ENCODE data around the gene CLIC6.
A peak's percentile ranks its signal among the peaks of the same experiment; 100 is the strongest.
"Not testable (repeated sequence)": the region's sequence is repeated elsewhere in the genome, so short reads cannot be mapped to it uniquely, and the experiment has no call there.

CLIC6 gene

DNA sequence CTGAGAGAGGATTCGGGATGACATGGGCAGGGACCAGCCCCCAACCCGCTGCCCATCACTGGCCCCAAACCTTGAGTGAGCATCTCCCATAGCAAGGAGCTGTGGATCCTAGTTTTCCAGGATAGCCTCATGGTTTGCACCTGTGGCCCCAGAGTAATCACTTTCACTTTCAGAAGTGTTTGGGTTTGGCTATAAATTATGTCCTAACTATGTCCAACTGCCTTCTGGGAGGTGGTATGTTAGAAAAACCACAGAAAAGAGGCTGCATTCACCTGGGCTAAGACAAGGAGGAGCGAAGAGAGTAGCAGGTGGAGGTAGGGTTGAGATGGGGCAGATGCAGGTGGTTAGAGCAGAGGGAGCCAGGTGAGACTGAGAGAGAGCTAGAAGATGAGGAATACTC lies 19.4 kb upstream of the CLIC6 start:
- no peak for DNase-seq (ENCODE audit: low read depth, low spot score)
- H3K4me3 ChIP-seq (ENCODE audit: low read length): no peak overlapping the region

DNA sequence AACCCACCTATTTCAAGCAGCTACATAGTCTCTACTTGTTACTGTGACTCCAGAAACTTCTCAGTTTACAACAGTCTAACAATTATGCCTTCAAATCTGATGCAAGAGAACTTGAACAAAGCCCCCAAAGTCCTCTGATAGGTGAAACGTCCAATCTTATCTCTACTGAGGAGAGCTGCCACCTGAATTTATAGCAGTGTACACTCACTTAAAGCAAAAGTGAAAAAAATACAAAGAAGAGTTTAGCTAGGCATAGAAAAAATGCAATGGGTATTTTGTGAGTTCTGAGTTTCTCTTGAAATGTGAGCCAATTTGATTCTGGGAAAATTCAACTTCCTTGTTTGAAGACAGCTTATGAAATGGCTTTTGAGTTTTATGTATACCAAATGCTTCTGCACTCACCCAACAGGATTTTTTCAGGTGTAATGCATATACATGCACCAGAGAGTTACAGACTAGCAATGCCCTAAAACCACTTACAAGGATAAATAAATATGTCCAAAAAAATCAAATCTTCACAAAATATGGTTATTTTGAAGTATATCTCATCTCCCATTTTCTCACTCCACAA lies 17.8 kb upstream of the CLIC6 start:
- H3K4me3 ChIP-seq (ENCODE audit: low read length): no peak overlapping the region
- no peak for DNase-seq (ENCODE audit: low read depth, low spot score)

DNA sequence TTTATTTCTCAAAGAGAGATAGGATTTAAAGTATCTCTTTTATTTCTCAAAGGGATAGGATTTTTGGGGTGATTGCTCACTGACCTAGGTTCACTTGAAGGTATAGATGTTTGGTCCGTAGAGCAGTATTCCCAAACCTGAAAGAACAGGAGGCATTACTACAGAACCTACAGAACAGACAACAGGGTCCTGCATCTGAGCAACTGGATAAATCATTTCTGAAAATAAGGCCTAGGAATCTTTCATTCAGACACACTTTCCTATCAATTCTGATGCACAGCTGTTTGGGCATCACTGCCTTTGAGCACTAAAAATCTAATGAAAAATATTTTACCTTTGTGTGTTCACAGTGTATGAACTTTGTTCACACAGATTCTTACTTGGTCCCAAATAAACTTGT lies 17.2 kb upstream of the CLIC6 start:
- no peak overlapping the region for H3K4me3 ChIP-seq (ENCODE audit: low read length)
- no peak for DNase-seq (ENCODE audit: low read depth, low spot score)

DNA sequence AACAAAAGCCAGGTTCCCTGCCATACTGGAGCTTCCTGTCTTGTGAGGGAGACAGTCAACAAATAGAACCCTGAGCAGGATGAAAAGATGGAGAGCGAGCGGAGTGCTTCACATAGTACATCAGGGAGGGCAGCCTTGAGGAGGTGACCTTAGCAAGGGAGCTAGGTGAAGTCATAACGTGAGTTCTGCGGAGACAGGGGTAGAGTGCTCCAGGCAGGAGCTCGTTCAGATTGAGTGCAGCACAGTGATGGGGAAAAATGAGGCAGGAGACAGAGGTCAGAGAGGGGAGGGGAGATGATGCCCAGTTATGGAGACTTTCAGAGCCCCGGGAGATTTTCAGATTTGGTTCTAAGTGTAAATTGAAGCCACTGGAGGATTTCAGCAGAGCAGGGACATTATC lies 15.3 kb upstream of the CLIC6 start:
- H3K4me3 ChIP-seq (ENCODE audit: low read length): no peak overlapping the region
- DNase-seq (ENCODE audit: low read depth, low spot score): no peak

DNA sequence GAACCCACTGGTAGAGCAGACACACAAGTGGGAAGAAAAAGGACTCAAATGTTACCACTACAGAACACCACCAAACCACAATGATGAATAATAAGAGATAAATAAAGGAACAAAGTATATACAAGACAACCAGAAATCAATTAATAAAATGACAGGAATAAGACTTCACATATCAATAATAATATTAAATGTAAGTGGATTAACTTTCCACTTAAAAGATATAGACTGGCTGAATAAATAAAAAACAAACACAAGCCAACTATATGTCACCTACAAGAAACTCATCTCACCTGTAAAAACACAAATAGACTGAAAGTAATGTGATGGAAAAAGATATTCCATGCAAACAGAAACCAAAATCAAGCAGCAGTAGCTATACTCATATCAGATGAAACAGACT lies 6.9 kb upstream of the CLIC6 start:
- DNase-seq (ENCODE audit: low read depth, low spot score): no peak
- no peak overlapping the region for H3K4me3 ChIP-seq (ENCODE audit: low read length)

DNA sequence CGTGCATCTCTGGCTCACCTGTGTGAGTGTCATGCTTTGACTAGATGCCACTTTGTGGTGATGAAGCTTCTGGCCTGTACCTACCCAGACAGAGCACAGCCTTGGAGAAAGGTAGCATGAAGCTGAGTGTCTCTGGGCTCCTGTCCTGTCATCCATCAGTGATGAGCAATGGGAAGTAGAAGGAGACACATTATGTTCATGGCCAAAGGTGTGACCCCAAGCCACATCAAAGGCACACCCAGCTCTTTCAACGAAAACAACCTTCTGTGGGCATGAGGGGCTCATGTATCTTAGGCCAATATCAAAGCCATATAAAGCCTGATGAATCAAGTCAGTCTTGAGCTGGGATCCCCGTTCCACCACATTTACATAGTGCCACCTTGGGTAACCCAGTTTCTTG lies 1.0 kb upstream of the CLIC6 start:
- no peak for DNase-seq (ENCODE audit: low read depth, low spot score)
- no peak overlapping the region for H3K4me3 ChIP-seq (ENCODE audit: low read length)

DNA sequence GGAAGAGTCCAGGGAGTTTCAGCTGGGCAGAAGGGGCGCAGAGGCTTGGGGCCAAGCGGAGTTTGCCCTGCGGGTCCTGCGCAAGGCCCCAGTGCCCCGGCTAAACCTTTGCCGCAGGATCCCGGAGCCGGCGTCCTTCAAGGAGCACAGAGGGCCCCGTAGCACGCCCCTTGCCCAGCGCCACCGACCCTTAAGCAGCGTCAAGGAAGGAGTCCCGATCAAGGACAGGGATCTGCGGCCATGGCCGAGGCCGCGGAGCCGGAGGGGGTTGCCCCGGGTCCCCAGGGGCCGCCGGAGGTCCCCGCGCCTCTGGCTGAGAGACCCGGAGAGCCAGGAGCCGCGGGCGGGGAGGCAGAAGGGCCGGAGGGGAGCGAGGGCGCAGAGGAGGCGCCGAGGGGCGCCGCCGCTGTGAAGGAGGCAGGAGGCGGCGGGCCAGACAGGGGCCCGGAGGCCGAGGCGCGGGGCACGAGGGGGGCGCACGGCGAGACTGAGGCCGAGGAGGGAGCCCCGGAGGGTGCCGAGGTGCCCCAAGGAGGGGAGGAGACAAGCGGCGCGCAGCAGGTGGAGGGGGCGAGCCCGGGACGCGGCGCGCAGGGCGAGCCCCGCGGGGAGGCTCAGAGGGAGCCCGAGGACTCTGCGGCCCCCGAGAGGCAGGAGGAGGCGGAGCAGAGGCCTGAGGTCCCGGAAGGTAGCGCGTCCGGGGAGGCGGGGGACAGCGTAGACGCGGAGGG lies 520 bp downstream of the CLIC6 start:
- no peak for DNase-seq (ENCODE audit: low read depth, low spot score)

DNA sequence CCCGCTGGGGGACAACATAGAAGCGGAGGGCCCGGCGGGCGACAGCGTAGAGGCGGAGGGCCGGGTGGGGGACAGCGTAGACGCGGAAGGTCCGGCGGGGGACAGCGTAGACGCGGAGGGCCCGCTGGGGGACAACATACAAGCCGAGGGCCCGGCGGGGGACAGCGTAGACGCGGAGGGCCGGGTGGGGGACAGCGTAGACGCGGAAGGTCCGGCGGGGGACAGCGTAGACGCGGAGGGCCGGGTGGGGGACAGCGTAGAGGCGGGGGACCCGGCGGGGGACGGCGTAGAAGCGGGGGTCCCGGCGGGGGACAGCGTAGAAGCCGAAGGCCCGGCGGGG lies 1.1 kb downstream of the CLIC6 start:
- H3K4me3 ChIP-seq (ENCODE audit: low read length): peak overlapping the region; percentile 24; the same call in 1 of the 2 replicates
- DNase-seq (ENCODE audit: low read depth, low spot score): not testable (repeated sequence)

More for the DNA sequence above, 520 bp downstream of the CLIC6 start:
- H3K4me3 ChIP-seq (ENCODE audit: low read length): peak overlapping the region; percentile 24; the same call in 1 of the 2 replicates

DNA sequence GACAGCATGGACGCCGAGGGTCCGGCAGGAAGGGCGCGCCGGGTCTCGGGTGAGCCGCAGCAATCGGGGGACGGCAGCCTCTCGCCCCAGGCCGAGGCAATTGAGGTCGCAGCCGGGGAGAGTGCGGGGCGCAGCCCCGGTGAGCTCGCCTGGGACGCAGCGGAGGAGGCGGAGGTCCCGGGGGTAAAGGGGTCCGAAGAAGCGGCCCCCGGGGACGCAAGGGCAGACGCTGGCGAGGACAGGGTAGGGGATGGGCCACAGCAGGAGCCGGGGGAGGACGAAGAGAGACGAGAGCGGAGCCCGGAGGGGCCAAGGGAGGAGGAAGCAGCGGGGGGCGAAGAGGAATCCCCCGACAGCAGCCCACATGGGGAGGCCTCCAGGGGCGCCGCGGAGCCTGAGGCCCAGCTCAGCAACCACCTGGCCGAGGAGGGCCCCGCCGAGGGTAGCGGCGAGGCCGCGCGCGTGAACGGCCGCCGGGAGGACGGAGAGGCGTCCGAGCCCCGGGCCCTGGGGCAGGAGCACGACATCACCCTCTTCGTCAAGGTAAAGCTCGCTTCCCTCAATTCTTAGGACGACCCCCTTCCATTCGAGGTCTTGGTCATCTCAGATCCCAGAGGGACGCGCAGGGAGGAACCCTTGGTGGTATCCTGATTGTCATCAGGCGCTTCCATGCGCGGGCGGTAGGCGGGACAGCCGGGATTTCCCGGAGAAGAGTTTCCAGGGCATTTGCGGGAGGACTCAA lies 1.6 kb downstream of the CLIC6 start:
- DNase-seq (ENCODE audit: low read depth, low spot score): no peak
- H3K4me3 ChIP-seq (ENCODE audit: low read length): no peak overlapping the region

DNA sequence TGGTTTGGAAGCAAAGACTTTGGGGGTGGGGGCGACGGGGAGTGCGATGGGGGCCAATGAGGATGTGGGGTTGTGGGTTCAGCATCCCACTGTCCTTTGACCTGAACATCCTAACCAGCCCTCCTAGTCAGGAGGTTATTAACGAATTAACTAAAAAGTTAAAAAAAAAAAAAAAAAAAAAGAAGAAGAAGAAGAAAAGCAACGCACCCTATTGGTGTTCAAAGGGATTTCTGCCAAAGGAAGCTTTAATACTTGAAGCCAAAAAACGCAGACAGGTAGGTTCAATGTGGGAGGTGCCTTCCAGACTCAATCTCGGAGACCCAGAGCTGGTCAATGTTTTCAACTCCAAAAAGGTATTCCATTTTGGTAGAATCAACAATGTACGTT lies 2.2 kb downstream of the CLIC6 start:
- no peak for DNase-seq (ENCODE audit: low read depth, low spot score)
- H3K4me3 ChIP-seq (ENCODE audit: low read length): no peak overlapping the region

DNA sequence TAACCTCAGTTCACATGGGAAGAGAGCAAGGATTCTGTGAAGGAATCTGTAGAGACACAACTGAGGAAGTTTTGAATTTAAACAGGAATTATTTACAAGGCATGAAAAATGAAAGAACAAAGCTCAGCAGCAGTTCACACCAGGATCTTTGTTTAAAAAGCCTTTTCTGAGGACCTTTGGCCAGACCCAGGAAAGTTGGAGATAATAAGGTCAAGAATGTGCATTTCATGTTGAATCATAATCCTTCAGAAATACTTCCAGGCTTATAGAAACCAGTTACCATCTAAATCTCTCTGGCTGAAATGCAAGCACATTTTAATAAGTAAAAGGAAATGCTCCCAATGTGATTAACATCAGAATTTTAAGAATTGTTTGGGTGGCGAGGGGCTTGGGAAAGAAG lies 2.7 kb downstream of the CLIC6 start:
- no peak overlapping the region for H3K4me3 ChIP-seq (ENCODE audit: low read length)
- no peak for DNase-seq (ENCODE audit: low read depth, low spot score)

DNA sequence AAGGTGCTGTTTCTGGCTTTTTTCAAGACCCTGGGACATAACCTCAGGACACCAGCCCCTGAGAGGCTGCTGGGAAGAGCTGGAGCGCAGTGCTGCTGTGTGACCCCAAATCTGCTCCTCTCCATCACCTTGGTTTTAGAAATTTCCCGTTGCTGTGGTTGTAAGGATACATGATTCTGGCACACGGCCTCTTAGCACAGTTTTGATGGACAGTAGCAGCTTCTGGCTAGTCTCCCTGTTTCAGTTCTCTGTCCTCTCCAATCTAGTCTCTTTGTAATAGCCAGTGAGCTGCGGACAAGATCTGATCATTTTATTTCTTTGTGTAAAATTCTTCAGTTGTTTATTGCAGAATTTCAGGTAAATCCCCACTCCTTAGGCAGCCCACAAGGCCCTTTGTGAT lies 3.1 kb downstream of the CLIC6 start:
- H3K4me3 ChIP-seq (ENCODE audit: low read length): no peak overlapping the region
- DNase-seq (ENCODE audit: low read depth, low spot score): no peak

DNA sequence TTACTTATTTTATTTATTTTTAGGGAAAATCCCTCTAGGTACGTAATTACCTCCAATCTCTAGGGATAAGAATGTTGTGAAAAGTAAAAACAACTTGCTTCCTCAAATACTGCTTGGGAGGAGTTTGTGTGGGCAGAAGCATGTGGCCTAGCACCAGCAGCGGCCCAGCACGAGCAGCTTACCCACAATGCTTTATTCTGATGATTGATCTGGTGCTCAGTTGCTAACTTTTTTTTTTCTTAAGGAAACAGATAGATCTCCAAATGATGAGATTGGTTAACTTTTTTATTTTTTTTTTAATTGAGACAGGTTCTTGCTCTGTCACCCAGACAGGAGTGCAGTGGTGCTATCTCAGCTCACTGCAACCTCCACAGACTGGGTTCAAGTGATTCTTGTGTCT lies 4.2 kb downstream of the CLIC6 start:
- DNase-seq (ENCODE audit: low read depth, low spot score): no peak
- H3K4me3 ChIP-seq (ENCODE audit: low read length): no peak overlapping the region

DNA sequence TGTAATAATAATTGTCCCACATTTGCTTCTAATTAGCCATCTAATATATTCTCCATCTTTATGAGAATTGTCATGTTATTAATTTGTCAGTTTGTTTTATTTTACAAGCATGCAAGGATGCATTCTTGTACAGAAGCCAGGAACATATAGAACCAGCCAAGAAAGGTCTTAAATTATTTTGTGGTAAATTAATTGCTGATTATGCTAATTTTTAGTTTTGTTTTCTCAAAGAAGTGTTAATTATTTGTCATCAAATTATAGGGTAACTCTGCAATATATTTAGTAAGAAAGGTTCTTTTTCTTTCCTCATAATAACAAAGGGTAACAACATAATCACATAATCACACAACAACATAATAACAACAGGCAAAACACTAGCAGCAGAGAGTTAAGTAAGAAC lies 5.7 kb downstream of the CLIC6 start:
- no peak overlapping the region for H3K4me3 ChIP-seq (ENCODE audit: low read length)
- DNase-seq (ENCODE audit: low read depth, low spot score): no peak

DNA sequence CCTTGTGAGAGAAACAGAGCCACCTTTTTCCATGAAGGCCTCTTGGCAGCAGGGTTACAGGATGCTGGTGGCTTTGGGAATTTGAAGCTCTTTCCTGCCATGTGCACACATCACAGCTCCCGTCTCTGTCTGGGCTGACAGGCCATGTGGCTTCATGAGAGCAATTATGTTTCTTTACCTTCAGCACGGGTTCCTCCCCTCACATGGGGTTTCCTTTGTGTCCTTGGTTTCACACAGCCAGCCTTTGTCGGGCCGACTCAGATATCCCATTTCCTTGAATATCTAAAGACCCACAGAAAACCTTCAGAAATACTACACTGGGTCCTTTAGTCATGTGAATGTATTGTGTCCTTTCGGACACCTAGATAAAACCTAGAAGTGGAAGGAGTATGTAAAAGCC lies 7.1 kb downstream of the CLIC6 start:
- DNase-seq (ENCODE audit: low read depth, low spot score): no peak
- no peak overlapping the region for H3K4me3 ChIP-seq (ENCODE audit: low read length)

DNA sequence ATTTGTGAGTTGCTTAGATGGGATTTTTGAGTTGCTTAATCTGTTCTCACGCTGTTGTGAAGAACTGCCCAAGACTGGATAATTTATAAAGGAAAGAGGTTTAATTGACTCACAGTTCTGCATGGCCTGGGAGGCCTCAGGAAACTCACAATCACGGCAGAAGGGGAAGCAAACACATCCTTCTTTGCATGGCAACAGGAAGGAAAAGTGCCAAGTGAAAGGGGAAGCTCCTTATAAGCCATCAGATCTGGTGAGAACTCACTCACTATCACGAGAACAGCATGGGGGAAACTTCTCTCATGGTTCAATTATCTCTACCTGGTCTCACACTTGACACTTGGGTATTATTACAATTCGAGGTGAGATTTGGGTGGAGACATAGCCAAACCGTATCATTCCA lies 10.3 kb downstream of the CLIC6 start:
- no peak for DNase-seq (ENCODE audit: low read depth, low spot score)
- H3K4me3 ChIP-seq (ENCODE audit: low read length): no peak overlapping the region

DNA sequence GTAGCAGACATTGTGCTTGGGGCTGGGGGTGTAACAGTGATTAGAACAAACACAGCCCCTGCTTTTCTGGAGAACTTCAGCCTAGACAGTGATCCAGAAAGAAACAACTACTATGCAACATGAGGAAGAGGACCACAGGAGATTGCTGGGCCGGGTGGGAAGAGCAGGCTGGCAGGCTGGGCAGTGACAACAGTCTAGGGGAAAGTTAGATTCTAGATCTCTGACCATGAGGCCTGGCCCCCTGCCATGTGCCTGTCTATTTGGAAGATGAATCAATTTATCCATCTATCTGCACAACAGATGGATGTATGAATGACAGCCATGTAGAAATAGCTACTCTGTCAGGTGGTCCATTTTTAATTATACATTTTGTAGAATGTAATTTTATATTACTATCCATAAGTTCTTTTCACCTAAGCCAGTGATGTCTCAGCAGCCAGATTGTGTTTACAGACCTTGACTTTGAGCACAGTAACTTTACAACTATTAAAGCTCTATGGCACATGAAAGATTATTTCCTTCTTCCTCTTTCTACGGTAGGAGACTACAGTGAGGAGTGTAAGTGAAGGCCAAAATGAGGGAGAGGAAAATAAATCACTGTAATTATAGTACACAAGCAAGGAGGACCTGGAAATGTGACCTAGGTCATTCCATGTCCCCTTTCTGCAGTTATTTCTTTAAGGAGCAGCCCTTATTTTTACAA lies 15.5 kb downstream of the CLIC6 start:
- H3K4me3 ChIP-seq (ENCODE audit: low read length): no peak overlapping the region
- DNase-seq (ENCODE audit: low read depth, low spot score): no peak

DNA sequence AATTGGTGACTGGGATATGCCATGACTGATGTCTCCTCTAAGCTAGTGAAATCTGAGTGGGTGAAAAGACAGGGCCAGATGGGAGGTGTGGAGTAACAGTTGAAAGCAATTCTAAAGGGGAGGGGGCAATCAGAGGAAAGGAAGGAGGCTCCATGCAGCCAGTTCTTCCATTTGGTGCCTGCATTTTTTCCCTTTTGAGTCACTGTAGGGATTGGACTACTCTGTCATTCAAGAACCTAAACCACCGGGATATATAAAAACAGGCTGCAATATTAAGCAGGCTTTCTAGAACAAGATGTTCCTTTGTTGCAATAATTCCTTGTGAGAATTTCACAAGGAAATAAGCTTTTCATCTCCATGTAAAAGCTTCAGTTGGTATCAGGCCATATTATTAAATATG lies 18.3 kb downstream of the CLIC6 start:
- no peak overlapping the region for H3K4me3 ChIP-seq (ENCODE audit: low read length)
- no peak for DNase-seq (ENCODE audit: low read depth, low spot score)

DNA sequence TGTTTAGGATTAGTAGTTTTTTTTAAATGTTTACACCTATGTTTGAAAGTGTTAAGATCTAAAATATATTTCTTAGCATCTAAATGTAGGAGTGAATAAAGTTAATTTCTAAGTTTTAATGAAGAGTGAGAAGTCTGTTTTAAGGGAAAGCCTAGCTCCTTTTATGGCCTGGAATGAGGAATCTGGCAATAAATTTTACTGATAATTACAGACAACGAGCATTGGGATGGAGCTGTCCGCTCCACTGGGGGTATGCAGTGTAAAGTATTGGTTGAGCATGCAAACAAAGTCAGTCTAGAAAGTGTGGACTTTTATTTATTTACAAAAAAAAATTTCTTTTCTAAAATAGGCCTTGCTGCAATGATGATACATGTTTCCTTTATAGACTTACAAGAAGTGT lies 19.0 kb downstream of the CLIC6 start:
- no peak overlapping the region for H3K4me3 ChIP-seq (ENCODE audit: low read length)
- no peak for DNase-seq (ENCODE audit: low read depth, low spot score)

DNA sequence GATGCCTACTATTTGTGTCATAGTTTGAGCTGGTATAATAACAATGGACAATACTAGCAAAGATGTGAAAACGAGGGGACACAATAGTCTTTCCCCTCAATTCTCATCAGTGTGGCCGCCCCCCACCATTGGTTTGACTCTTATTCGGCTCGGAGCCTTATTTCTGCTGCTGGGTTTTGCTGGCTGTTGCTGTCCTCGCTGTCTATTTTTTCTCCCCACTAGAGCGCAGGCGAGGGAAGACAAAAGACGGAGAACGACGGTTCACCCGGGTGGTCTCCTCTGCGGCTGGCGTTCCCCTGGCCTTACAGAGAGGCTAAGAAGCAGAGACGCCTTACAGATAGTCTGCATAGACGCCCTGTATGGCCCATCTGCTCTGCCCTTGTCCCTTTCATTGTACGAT lies 19.4 kb downstream of the CLIC6 start:
- H3K4me3 ChIP-seq (ENCODE audit: low read length): no peak overlapping the region
- no peak for DNase-seq (ENCODE audit: low read depth, low spot score)
